ENCODE results near the gene POU2AF1.

Gene POU2AF1

DNA sequence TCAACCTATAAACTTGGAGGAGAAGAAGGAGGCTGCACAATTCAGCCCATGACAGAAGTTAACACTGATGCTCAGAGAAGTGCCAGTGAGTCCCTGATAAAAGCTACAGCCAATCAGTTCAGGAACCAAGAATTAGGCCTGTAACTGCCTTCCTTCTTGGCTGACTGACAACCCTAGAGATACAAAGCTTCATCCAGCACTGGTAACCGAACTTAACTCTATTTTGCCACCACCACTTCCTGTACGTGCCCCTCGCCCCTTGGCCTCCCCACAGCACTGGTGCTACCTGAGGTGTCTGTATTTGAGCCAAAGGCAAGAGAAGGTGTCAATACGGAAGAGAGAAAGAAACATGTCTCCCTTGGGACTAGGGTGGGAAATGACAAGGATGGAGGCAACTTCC is 40.1 kb upstream of the POU2AF1 start:
- Histone ChIP-seq H2AFZ (no peak overlapping the region), H3K9me3 (ENCODE audit: control insufficient read depth, low read length) (no peaks in the 10 kb centered on the region), H3K4me3 (ENCODE audit: low read depth, low read length) (no peak overlapping the region), H3K27ac (peak overlapping the region; percentile 97), H3K4me1 (peaks cover 41% of the 10 kb centered on the region), H3K36me3 (ENCODE audit: control insufficient read depth, insufficient read depth, low read length) (no peaks in the 10 kb centered on the region), H3K4me2 (ENCODE audit: low read length) (no peak overlapping the region), H3K9ac (no peak overlapping the region), H3K27me3 (ENCODE audit: control insufficient read depth, insufficient read depth, low read length) (no peaks in the 10 kb centered on the region), H3K79me2 (no peaks in the 10 kb centered on the region)
- TF ChIP-seq, protein P1, sequence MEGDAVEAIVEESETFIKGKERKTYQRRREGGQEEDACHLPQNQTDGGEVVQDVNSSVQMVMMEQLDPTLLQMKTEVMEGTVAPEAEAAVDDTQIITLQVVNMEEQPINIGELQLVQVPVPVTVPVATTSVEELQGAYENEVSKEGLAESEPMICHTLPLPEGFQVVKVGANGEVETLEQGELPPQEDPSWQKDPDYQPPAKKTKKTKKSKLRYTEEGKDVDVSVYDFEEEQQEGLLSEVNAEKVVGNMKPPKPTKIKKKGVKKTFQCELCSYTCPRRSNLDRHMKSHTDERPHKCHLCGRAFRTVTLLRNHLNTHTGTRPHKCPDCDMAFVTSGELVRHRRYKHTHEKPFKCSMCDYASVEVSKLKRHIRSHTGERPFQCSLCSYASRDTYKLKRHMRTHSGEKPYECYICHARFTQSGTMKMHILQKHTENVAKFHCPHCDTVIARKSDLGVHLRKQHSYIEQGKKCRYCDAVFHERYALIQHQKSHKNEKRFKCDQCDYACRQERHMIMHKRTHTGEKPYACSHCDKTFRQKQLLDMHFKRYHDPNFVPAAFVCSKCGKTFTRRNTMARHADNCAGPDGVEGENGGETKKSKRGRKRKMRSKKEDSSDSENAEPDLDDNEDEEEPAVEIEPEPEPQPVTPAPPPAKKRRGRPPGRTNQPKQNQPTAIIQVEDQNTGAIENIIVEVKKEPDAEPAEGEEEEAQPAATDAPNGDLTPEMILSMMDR (IDR thresholded peaks at IDR 0.05) = no peak

- Histone ChIP-seq H3K27me3 (ENCODE audit: control insufficient read depth, insufficient read depth, low read length) (no peaks in the 10 kb centered on the region), H3K9me3 (ENCODE audit: control insufficient read depth, low read length) (no peaks in the 10 kb centered on the region), H3K27ac (peak overlapping the region; percentile 97), H2AFZ (no peak overlapping the region), H3K79me2 (no peaks in the 10 kb centered on the region), H3K4me2 (ENCODE audit: low read length) (no peak overlapping the region), H3K36me3 (ENCODE audit: control insufficient read depth, insufficient read depth, low read length) (no peaks in the 10 kb centered on the region), H3K4me1 (peaks cover 41% of the 10 kb centered on the region), H3K4me3 (ENCODE audit: low read depth, low read length) (no peak overlapping the region), H3K9ac (no peak overlapping the region)
- TF ChIP-seq, protein P1 (IDR thresholded peaks at IDR 0.05) = no peak
Observed at GRCh38 chr11:111418436-111418787, 39.3 kb upstream of the POU2AF1 start.

DNA sequence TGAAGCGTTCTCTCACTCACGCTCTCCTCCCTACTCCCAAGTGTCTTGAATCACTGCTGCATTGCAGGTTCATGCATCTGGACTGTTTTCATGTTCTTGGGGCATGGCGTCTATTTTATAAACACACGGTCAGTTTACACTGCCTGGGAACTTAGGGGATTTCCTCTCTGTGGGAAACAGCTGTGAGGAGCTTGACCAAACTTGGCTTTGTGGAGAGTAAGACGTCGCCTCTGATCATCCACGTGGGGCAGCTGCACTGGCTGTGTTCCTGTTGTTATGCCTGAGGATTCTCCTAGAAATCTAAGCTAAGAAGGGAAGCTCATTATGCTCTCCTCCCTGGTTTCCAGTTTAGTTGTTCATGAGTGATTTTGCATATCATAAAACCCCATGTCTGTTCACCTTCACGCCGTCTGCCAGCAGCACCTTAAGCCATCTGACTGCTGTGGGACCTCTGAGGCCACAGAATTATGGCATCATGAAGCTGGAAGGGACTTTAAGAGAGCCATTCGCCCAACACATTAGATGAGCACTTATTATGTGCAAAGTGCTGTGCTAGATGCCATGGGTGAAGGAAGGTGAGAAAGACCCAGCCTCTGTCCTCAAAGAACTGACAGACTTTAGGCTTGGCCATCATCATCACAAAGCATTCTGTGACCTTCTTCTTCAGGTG is 38.8 kb upstream of the POU2AF1 start:
- Histone ChIP-seq H3K27me3 (ENCODE audit: control insufficient read depth, insufficient read depth, low read length) (no peaks in the 10 kb centered on the region), H2AFZ (no peak overlapping the region), H3K36me3 (ENCODE audit: control insufficient read depth, insufficient read depth, low read length) (no peaks in the 10 kb centered on the region), H3K4me3 (ENCODE audit: low read depth, low read length) (peak overlapping the region; percentile 27), H3K9me3 (ENCODE audit: control insufficient read depth, low read length) (no peaks in the 10 kb centered on the region), H3K4me1 (peaks cover 41% of the 10 kb centered on the region), H3K9ac (no peak overlapping the region), H3K27ac (peak overlapping the region; percentile 97), H3K79me2 (no peaks in the 10 kb centered on the region), H3K4me2 (ENCODE audit: low read length) (peak overlapping the region; percentile 72)
- TF ChIP-seq, protein P1 (IDR thresholded peaks at IDR 0.05) = no peak

GRCh38 chr11:111417011-111417765 is 38.1 kb upstream of the POU2AF1 start:
- TF ChIP-seq, protein P1 (IDR thresholded peaks at IDR 0.05) = no peak
- H3K36me3 ChIP-seq (ENCODE audit: control insufficient read depth, insufficient read depth, low read length) = no peaks in the 10 kb centered on the region
- peak overlapping the region; percentile 27 for H3K4me3 ChIP-seq (ENCODE audit: low read depth, low read length)
- peak overlapping the region; percentile 72 for H3K4me2 ChIP-seq (ENCODE audit: low read length)
- peak overlapping the region; percentile 97 for H3K27ac ChIP-seq
- H3K9me3 ChIP-seq (ENCODE audit: control insufficient read depth, low read length) = no peaks in the 10 kb centered on the region
- no peak overlapping the region for H3K9ac ChIP-seq
- peaks cover 36% of the 10 kb centered on the region for H3K4me1 ChIP-seq
- no peaks in the 10 kb centered on the region for H3K79me2 ChIP-seq
- peak overlapping the region; percentile 53 for H2AFZ ChIP-seq
- H3K27me3 ChIP-seq (ENCODE audit: control insufficient read depth, insufficient read depth, low read length) = no peaks in the 10 kb centered on the region
